GM23338 (cell line): ENCODE data around the gene PRDM4. TPM values are rescaled to one million over a fixed set of nuclear protein-coding genes. Genes with fewer than 3 reads are reported as not detected.

ENCODE experiments used
- ATAC-seq: fragments of 200-7000 bp; cut with Tn5 transposase; 3 replicates; pipeline ENCODE4 v1.9.1; 2020
- DNase-seq: peaks from one replicate; pipeline ENCODE4 v3.0.0-alpha.2; 2015; ENCODE audit warnings: low spot score
- H2AFZ ChIP-seq: fragments of 200-600 bp; sonication (generic); 2 replicates; pipeline ENCODE4 v1.8.0; 2016; ENCODE audit warnings: antibody characterized with exemption, mild to moderate bottlenecking, moderate library complexity
- H3F3A ChIP-seq: fragments of 200-600 bp; sonication (generic); replicated peaks from 2 replicates; pipeline ENCODE4 v1.8.0; 2017; ENCODE audit warnings: antibody characterized with exemption, mixed run types, low read depth
- H3K27ac ChIP-seq: fragments of 200-600 bp; sonication (generic); 2 replicates; pipeline ENCODE4 v1.6.1; 2016; ENCODE audit warnings: low read depth
- H3K27me3 ChIP-seq: fragments of 200-600 bp; sonication (generic); 2 replicates; pipeline ENCODE4 v1.8.0; 2016; ENCODE audit warnings: mild to moderate bottlenecking, mixed run types, moderate library complexity; ENCODE audit not compliant: insufficient read depth
- H3K36me3 ChIP-seq: fragments of 200-600 bp; sonication (generic); 2 replicates; pipeline ENCODE4 v1.8.0; 2016; ENCODE audit warnings: mild to moderate bottlenecking; ENCODE audit not compliant: insufficient read depth
- H3K4me1 ChIP-seq: fragments of 200-600 bp; sonication (generic); 2 replicates; pipeline ENCODE4 v1.8.0; 2016; ENCODE audit warnings: mild to moderate bottlenecking, moderate library complexity; ENCODE audit not compliant: insufficient read depth
- H3K4me2 ChIP-seq: fragments of 200-600 bp; sonication (generic); 2 replicates; pipeline ENCODE4 v1.7.1; 2017; ENCODE audit warnings: mixed run types
- H3K4me3 ChIP-seq: fragments of 200-600 bp; sonication (generic); 2 replicates; pipeline ENCODE4 v1.6.1; 2016; ENCODE audit warnings: mixed run types
- H3K79me2 ChIP-seq: fragments of 200-600 bp; sonication (generic); replicated peaks from 2 replicates; pipeline ENCODE4 v1.8.0; 2017; ENCODE audit warnings: mild to moderate bottlenecking; ENCODE audit not compliant: insufficient read depth
- H3K9me2 ChIP-seq: fragments of 200-600 bp; sonication (generic); 2 replicates; pipeline ENCODE4 v1.8.0; 2017; ENCODE audit not compliant: insufficient read depth
- H4K20me1 ChIP-seq: fragments of 200-600 bp; sonication (generic); replicated peaks from 2 replicates; pipeline ENCODE4 v1.8.0; 2017; ENCODE audit warnings: mild to moderate bottlenecking; ENCODE audit not compliant: insufficient read depth
- H3K27ac Mint-ChIP-seq: 2 replicates; pipeline ENCODE4 v1.8.0; 2020; ENCODE audit warnings: inconsistent platforms, mild to moderate bottlenecking, moderate library complexity, mixed read lengths
- H3K27me3 Mint-ChIP-seq: 3 replicates; pipeline ENCODE4 v1.8.0; 2022; ENCODE audit warnings: low read depth, mild to moderate bottlenecking, moderate library complexity, mixed read lengths, inconsistent platforms; ENCODE audit not compliant: insufficient read depth, poor library complexity
- H3K36me3 Mint-ChIP-seq: 3 replicates; pipeline ENCODE4 v1.8.0; 2021; ENCODE audit warnings: low read depth, mild to moderate bottlenecking, inconsistent platforms, moderate library complexity, mixed read lengths
- H3K4me1 Mint-ChIP-seq: 3 replicates; pipeline ENCODE4 v1.8.0; 2020; ENCODE audit warnings: mild to moderate bottlenecking, inconsistent platforms, mixed read lengths
- H3K4me3 Mint-ChIP-seq: 3 replicates; pipeline ENCODE4 v1.8.0; 2021; ENCODE audit warnings: moderate library complexity, mild to moderate bottlenecking, inconsistent platforms, mixed read lengths
- H3K9me3 Mint-ChIP-seq: 3 replicates; pipeline ENCODE4 v1.8.0; 2020; ENCODE audit warnings: moderate library complexity, mild to moderate bottlenecking, inconsistent platforms, mixed read lengths
- CREB1 ChIP-seq: fragments of 250-450 bp; sonication (Bioruptor Pico); IDR thresholded peaks from 2 replicates; pipeline ENCODE4 v1.5.0; 2020; ENCODE audit warnings: low read depth, mild to moderate bottlenecking, moderate library complexity
- CTCF ChIP-seq, 2 experiments: fragments of 200-600 bp in 1 of 2; sonication (generic) in 1 of 2; conservative IDR thresholded peaks; 2 replicates each; pipeline versions ENCODE4 v1.5.1 to v1.6.1; 2016 to 2017; ENCODE audit warnings: antibody characterized with exemption in 2 of 2, low read depth in 2 of 2, mild to moderate bottlenecking in 2 of 2, moderate library complexity in 1 of 2
- ETS1 ChIP-seq: IDR thresholded peaks from 2 replicates; pipeline ENCODE4 v1.6.1; 2016; ENCODE audit warnings: antibody characterized with exemption
- EZH2 ChIP-seq: fragments of 200-600 bp; sonication (generic); IDR thresholded peaks from one replicate; pipeline ENCODE4 v1.8.0; 2017; ENCODE audit warnings: antibody characterized with exemption, mild to moderate bottlenecking, low read depth; ENCODE audit not compliant: unreplicated experiment
- EZH2phosphoT487 ChIP-seq: fragments of 200-600 bp; sonication (generic); IDR thresholded peaks from one replicate; pipeline ENCODE4 v1.8.1; 2018; ENCODE audit warnings: antibody characterized with exemption; ENCODE audit not compliant: unreplicated experiment
- REST ChIP-seq: IDR thresholded peaks from one replicate; pipeline ENCODE4 v1.6.1; 2018; ENCODE audit warnings: antibody characterized with exemption; ENCODE audit not compliant: unreplicated experiment
- STAT1 ChIP-seq: IDR thresholded peaks from one replicate; pipeline ENCODE4 v1.6.1; 2016; ENCODE audit warnings: antibody characterized with exemption; ENCODE audit not compliant: unreplicated experiment
- ZNF114 ChIP-seq: fragments of 250-450 bp; sonication (Bioruptor Pico); IDR thresholded peaks from 2 replicates; pipeline ENCODE4 v1.5.0; 2020; ENCODE audit warnings: mild to moderate bottlenecking, moderate library complexity
- ZNF331 ChIP-seq: fragments of 250-450 bp; sonication (Bioruptor Pico); IDR thresholded peaks from 2 replicates; pipeline ENCODE4 v1.5.0; 2020; ENCODE audit warnings: low read depth, mild to moderate bottlenecking, moderate library complexity
- polyA plus RNA-seq: library from polyadenylated mRNA; unstranded; fragments of >200 nt; fragmentation: Nextera tagmentation; extraction: Ambion mirVana; gene quantifications from 2 replicates; pipeline ENCODE4 v1.2.1, GENCODE V29; 2016
- total RNA-seq: library from RNA; depleted of rRNA; stranded (reverse); fragments of >200 nt; shearing (Covaris generic); gene quantifications from 2 replicates; pipeline ENCODE4 v1.2.3, GENCODE V29; 2014

PRDM4 gene
- total and polyA plus RNA-seq, 2 experiments from 2014 or later = 4.9 to 17.1 TPM

- no peak for ATAC-seq
- 0 out of 2 replicates have a peak, but pooled peaks cover 5% of the 10 kb centered on the region for H3F3A ChIP-seq
- Mint-ChIP-seq H3K27ac (no peak overlapping the region), H3K27me3 (peaks cover 44% of the 10 kb centered on the region), H3K36me3 (no peaks in the 10 kb centered on the region), H3K4me1 (peaks cover 9% of the 10 kb centered on the region; the same call in 2 of the 3 replicates), H3K4me3 (peak overlapping the region; percentile 65; the same call in 2 of the 3 replicates), H3K9me3 (no peaks in the 10 kb centered on the region)
- peak overlapping the region; percentile 86 for H3K4me2 ChIP-seq
- H3K36me3 ChIP-seq = no peaks in the 10 kb centered on the region
- peaks cover 75% of the 10 kb centered on the region for H3K27me3 ChIP-seq
- TF ChIP-seq ETS1 (no peak), EZH2phosphoT487 (no peak)
- H4K20me1 ChIP-seq = no peaks in the 10 kb centered on the region; the same call in 1 of the 2 replicates
- no peaks in the 10 kb centered on the region for H3K79me2 ChIP-seq
- no peak for DNase-seq
- no peak overlapping the region; the same call in 1 of the 2 replicates for H2AFZ ChIP-seq
- H3K9me2 ChIP-seq = no peaks in the 10 kb centered on the region
- H3K4me3 ChIP-seq = peak overlapping the region; percentile 71
- H3K27ac ChIP-seq = no peak overlapping the region
- H3K4me1 ChIP-seq = no peaks in the 10 kb centered on the region
These were observed 15.2 kb upstream of the PRDM4 start for GRCh38 chr12:107776171-107776570.

GRCh38 chr12:107775093-107775721 lies 14.3 kb upstream of the PRDM4 start:
- H3K36me3 Mint-ChIP-seq = no peaks in the 10 kb centered on the region
- H2AFZ ChIP-seq = peak overlapping the region; percentile 87
- ATAC-seq (peak; percentile 97), DNase-seq (peak; percentile 88)
- H3K4me2 ChIP-seq = peak overlapping the region; percentile 86
- H3K9me3 Mint-ChIP-seq = no peaks in the 10 kb centered on the region; the same call in 2 of the 3 replicates
- H3K4me3 ChIP-seq = peak overlapping the region; percentile 71
- H4K20me1 ChIP-seq = no peaks in the 10 kb centered on the region; the same call in 1 of the 2 replicates
- no peaks in the 10 kb centered on the region for H3K36me3 ChIP-seq
- H3K27me3 ChIP-seq = peaks cover 78% of the 10 kb centered on the region
- peaks cover 44% of the 10 kb centered on the region for H3K27me3 Mint-ChIP-seq
- no peaks in the 10 kb centered on the region for H3K79me2 ChIP-seq
- peaks cover 9% of the 10 kb centered on the region; the same call in 2 of the 3 replicates for H3K4me1 Mint-ChIP-seq
- no peaks in the 10 kb centered on the region for H3K9me2 ChIP-seq
- H3F3A ChIP-seq = 0 out of 2 replicates have a peak, but pooled peaks cover 5% of the 10 kb centered on the region
- no peak overlapping the region for H3K27ac Mint-ChIP-seq
- H3K4me1 ChIP-seq = no peaks in the 10 kb centered on the region
- no peak overlapping the region for H3K27ac ChIP-seq
- H3K4me3 Mint-ChIP-seq = peak overlapping the region; percentile 72
- no peak for TF ChIP-seq STAT1
- TF ChIP-seq ZNF331 (CRISPR knock-in tag) = no peak
- no peak for TF ChIP-seq ZNF114
- TF ChIP-seq EZH2 = no peak
- peak in 1 of 2 experiments; percentile 50; a peak in 3 of 4 replicates for TF ChIP-seq CTCF (conservative IDR thresholded peaks at IDR 0.05; ENCODE audit: low read depth in 2 of 2)
- peak; percentile 45 for TF ChIP-seq EZH2phosphoT487
- TF ChIP-seq CREB1 (CRISPR knock-in tag) = no peak
- peak; percentile 76 for TF ChIP-seq REST
- no peak for TF ChIP-seq ETS1
